HT-29 (cell line): ENCODE measurements around the gene TMIE. TPM values are rescaled to one million over a fixed set of nuclear protein-coding genes. Genes with fewer than 3 reads are reported as not detected.

Experiments
- DNase-seq: peaks from one replicate; pipeline ENCODE4 v3.0.0-alpha.2; 2015; ENCODE audit warnings: low spot score
- total RNA-seq: library from RNA; depleted of rRNA; stranded (reverse); fragments of >200 nt; shearing (Covaris generic); gene quantifications from 2 replicates; pipeline ENCODE4 v1.2.3, GENCODE V29; 2014

The TMIE gene
- total RNA-seq, 1 experiment from 2014 or later, result 0.18 TPM

- no peak for DNase-seq
These were observed 31.8 kb upstream of the TMIE start for GRCh38 chr3:46669191-46669999.

GRCh38 chr3:46670000-46670890 lies 30.9 kb upstream of the TMIE start:
- no peak for DNase-seq

GRCh38 chr3:46670891-46671427 lies 30.2 kb upstream of the TMIE start:
- no peak for DNase-seq

- no peak for DNase-seq
These were observed 29.4 kb upstream of the TMIE start for GRCh38 chr3:46671541-46672348.

GRCh38 chr3:46672349-46672695 lies 28.9 kb upstream of the TMIE start:
- DNase-seq, result no peak

GRCh38 chr3:46673151-46674030 lies 27.8 kb upstream of the TMIE start:
- no peak for DNase-seq

- no peak for DNase-seq
These were observed 27.0 kb upstream of the TMIE start for GRCh38 chr3:46674031-46674845.

GRCh38 chr3:46675426-46675825 lies 25.8 kb upstream of the TMIE start:
- no peak for DNase-seq

GRCh38 chr3:46675843-46676567 lies 25.2 kb upstream of the TMIE start:
- DNase-seq, result no peak

GRCh38 chr3:46676601-46677410 lies 24.4 kb upstream of the TMIE start:
- no peak for DNase-seq

- no peak for DNase-seq
These were observed 23.8 kb upstream of the TMIE start for GRCh38 chr3:46677411-46677726.

GRCh38 chr3:46678280-46678679 lies 22.9 kb upstream of the TMIE start:
- DNase-seq, result no peak

GRCh38 chr3:46679681-46680080 lies 21.5 kb upstream of the TMIE start:
- no peak for DNase-seq

- DNase-seq, result no peak
These were observed 20.8 kb upstream of the TMIE start for GRCh38 chr3:46680298-46680826.

- no peak for DNase-seq
These were observed 19.8 kb upstream of the TMIE start for GRCh38 chr3:46681387-46681786.

GRCh38 chr3:46681856-46682540 lies 19.2 kb upstream of the TMIE start:
- DNase-seq, result no peak

GRCh38 chr3:46682974-46683373 lies 18.2 kb upstream of the TMIE start:
- DNase-seq, result no peak

- no peak for DNase-seq
These were observed 16.3 kb upstream of the TMIE start for GRCh38 chr3:46684891-46685290.
